RWPE2 (cell line): ENCODE measurements around the gene EDN1.

Source experiments
- ATAC-seq: fragments of 200-7000 bp; cut with Tn5 transposase; 3 replicates; pipeline ENCODE4 v1.9.1; 2021; ENCODE audit warnings: low read depth
- DNase-seq: peaks from one replicate; pipeline ENCODE4 v3.0.0-alpha.2; 2020; ENCODE audit warnings: low spot score
- H3K27ac ChIP-seq: fragments of 450-650 bp; 2 replicates; pipeline ENCODE4 v1.5.1; 2017; ENCODE audit warnings: mild to moderate bottlenecking; ENCODE audit not compliant: poor library complexity, severe bottlenecking
- H3K27me3 ChIP-seq: fragments of 250-450 bp; sonication (Bioruptor Pico); 2 replicates; pipeline ENCODE4 v1.5.1; 2021; ENCODE audit warnings: mild to moderate bottlenecking, moderate library complexity; ENCODE audit not compliant: insufficient read depth, poor library complexity, severe bottlenecking
- H3K36me3 ChIP-seq: fragments of 250-450 bp; sonication (Bioruptor Pico); 2 replicates; pipeline ENCODE4 v1.5.1; 2020; ENCODE audit warnings: low read depth, mild to moderate bottlenecking, moderate library complexity
- H3K4me1 ChIP-seq: fragments of 250-450 bp; sonication (Bioruptor Pico); 2 replicates; pipeline ENCODE4 v1.5.1; 2021; ENCODE audit warnings: mild to moderate bottlenecking, moderate library complexity; ENCODE audit not compliant: insufficient read depth, poor library complexity, severe bottlenecking
- H3K4me3 ChIP-seq: fragments of 250-450 bp; sonication (Bioruptor Pico); 2 replicates; pipeline ENCODE4 v1.5.1; 2021; ENCODE audit warnings: mild to moderate bottlenecking, moderate library complexity; ENCODE audit not compliant: severe bottlenecking
- H3K9me3 ChIP-seq: fragments of 250-450 bp; sonication (Bioruptor Pico); 2 replicates; pipeline ENCODE4 v1.5.1; 2021; ENCODE audit warnings: mild to moderate bottlenecking, moderate library complexity; ENCODE audit not compliant: severe bottlenecking
- CTCF ChIP-seq: fragments of 450-650 bp; IDR thresholded peaks from one replicate; pipeline ENCODE4 v1.5.1; 2017; ENCODE audit warnings: mild to moderate bottlenecking, moderate library complexity; ENCODE audit not compliant: poor library complexity, severe bottlenecking

EDN1 gene

DNA sequence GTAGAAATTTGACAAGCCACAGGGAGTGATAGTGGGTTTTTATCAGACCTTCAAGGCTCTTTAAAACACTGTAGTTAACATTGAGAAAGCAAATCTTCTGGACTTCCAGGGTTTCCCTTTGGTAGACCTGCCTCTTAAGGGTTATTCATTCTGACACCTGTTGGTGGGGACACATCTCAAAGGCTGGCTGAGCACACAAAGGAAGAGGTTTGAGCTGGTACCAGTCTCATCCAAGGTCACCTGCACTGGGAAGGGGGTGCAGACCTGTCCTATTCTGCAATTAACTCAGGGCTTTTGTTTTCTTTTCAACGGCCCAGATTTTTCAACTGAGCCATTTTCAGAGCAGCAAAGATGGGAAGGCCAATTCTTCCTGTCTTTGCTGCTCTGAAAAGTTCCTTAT, 45.6 kb downstream of the EDN1 start:
- H3K4me3 ChIP-seq = no peak overlapping the region
- no peak for TF ChIP-seq CTCF
- H3K27ac ChIP-seq = no peak overlapping the region

DNA sequence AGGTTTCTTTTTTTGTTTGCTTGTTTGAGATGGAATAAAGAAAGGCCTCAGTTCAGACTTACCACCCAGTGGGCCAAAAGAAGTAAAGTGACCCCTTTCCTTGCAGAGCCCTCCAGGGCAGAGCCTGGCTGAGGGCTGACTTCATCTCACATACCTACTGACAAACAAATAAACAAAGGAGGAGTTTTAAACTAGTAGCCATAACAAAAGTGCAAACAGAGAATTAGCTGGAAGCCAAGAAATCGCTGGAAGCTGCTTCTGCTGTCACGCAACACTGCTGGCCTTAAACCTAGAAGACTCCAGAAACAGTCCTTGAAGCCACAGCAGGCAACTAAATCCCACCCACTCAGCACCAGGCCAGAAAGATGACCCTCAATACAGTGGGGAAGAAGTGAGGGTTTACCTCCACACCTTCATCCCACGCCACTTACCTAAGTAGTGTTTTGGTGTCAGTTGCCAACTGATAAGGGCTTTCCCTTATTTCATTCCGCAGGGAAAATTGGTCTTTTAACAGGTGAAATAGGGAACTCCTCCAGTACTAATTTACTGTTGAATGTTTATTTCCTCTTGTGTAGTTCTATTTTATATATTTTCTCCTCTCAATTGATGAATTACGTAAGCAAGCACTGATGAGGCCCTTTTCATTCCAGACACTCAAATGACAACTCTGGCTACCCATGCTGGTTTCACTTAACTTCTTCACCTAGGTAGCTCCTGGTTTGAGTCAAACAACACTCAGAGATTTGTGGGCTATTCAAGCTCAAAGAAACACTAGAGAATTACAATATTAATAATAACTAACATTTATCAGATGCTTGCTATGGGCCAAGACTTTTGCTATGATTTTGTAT, 46.2 kb downstream of the EDN1 start:
- Histone ChIP-seq H3K27me3 (no peaks in the 10 kb centered on the region), H3K4me1 (no peaks in the 10 kb centered on the region), H3K4me3 (no peak overlapping the region), H3K9me3 (peaks cover 4% of the 10 kb centered on the region), H3K27ac (no peak overlapping the region), H3K36me3 (no peaks in the 10 kb centered on the region)
- ATAC-seq = no peak
- no peak for TF ChIP-seq CTCF
- no peak for DNase-seq

More for the DNA sequence above, 45.6 kb downstream of the EDN1 start:
- DNase-seq = no peak
- no peaks in the 10 kb centered on the region for H3K4me1 ChIP-seq
- ATAC-seq = no peak
- H3K9me3 ChIP-seq = peaks cover 4% of the 10 kb centered on the region
- H3K27me3 ChIP-seq = no peaks in the 10 kb centered on the region
- H3K36me3 ChIP-seq = no peaks in the 10 kb centered on the region

- H3K36me3 ChIP-seq = no peaks in the 10 kb centered on the region
- H3K4me3 ChIP-seq = no peak overlapping the region
- peaks cover 4% of the 10 kb centered on the region for H3K9me3 ChIP-seq
- ATAC-seq = no peak
- no peaks in the 10 kb centered on the region for H3K27me3 ChIP-seq
- DNase-seq = no peak
- no peak overlapping the region for H3K27ac ChIP-seq
- no peak for TF ChIP-seq CTCF
- peaks cover 20% of the 10 kb centered on the region for H3K4me1 ChIP-seq
Observed at GRCh38 chr6:12339022-12339421, 48.9 kb downstream of the EDN1 start.

- peaks cover 4% of the 10 kb centered on the region for H3K9me3 ChIP-seq
- no peak overlapping the region for H3K4me3 ChIP-seq
- H3K27me3 ChIP-seq = no peaks in the 10 kb centered on the region
- ATAC-seq = no peak
- H3K27ac ChIP-seq = no peak overlapping the region
- peaks cover 20% of the 10 kb centered on the region for H3K4me1 ChIP-seq
- DNase-seq = no peak
- no peak for TF ChIP-seq CTCF
- H3K36me3 ChIP-seq = no peaks in the 10 kb centered on the region
Observed at GRCh38 chr6:12339808-12340487, 49.8 kb downstream of the EDN1 start.

- no peak for TF ChIP-seq CTCF
- Histone ChIP-seq H3K4me1 (peaks cover 20% of the 10 kb centered on the region), H3K27ac (no peak overlapping the region), H3K27me3 (no peaks in the 10 kb centered on the region), H3K4me3 (no peak overlapping the region), H3K9me3 (peaks cover 4% of the 10 kb centered on the region), H3K36me3 (no peaks in the 10 kb centered on the region)
- no peak for ATAC-seq
- DNase-seq = no peak
Observed at GRCh38 chr6:12340488-12340818, 50.3 kb downstream of the EDN1 start.
